D721Med (cell line): ENCODE results near the gene CHD3.

Experiments used
- DNase-seq: peaks from one replicate; pipeline ENCODE4 v3.0.0; 2011; ENCODE audit warnings: low spot score; ENCODE audit not compliant: insufficient read length
- FAIRE-seq: peaks from 2 replicates; lab custom pipeline; 2011; peaks lifted over from hg19 to GRCh38; lab: Jason Lieb, UNC
- CTCF ChIP-seq: IDR thresholded peaks from 2 replicates; pipeline ENCODE4 v1.5.1; 2012; ENCODE audit warnings: mild to moderate bottlenecking, control low read depth; ENCODE audit not compliant: insufficient read depth; ENCODE audit errors: missing control alignments

CHD3 gene

GRCh38 chr17:7842380-7843256 is 46.0 kb upstream of the CHD3 start:
- FAIRE-seq (no peak), DNase-seq (no peak)
- TF ChIP-seq CTCF = no peak

- DNase-seq (no peak), FAIRE-seq (no peak)
- no peak for TF ChIP-seq CTCF
These were observed 45.4 kb upstream of the CHD3 start for GRCh38 chr17:7843257-7843535.

- FAIRE-seq (no peak), DNase-seq (no peak)
- no peak for TF ChIP-seq CTCF
These were observed 44.9 kb upstream of the CHD3 start for GRCh38 chr17:7843536-7844291.

GRCh38 chr17:7844292-7845154 is 44.1 kb upstream of the CHD3 start:
- DNase-seq (peak; percentile 75), FAIRE-seq (no peak)
- TF ChIP-seq CTCF = no peak

GRCh38 chr17:7845359-7846062 is 43.1 kb upstream of the CHD3 start:
- FAIRE-seq (no peak), DNase-seq (no peak)
- no peak for TF ChIP-seq CTCF

- DNase-seq (no peak), FAIRE-seq (no peak)
- no peak for TF ChIP-seq CTCF
These were observed 42.4 kb upstream of the CHD3 start for GRCh38 chr17:7846063-7846735.
